ENCODE measurements around the gene SNX20. TPM values are rescaled to one million over a fixed set of nuclear protein-coding genes. Genes with fewer than 3 reads are reported as not detected.

The SNX20 gene
- total RNA-seq, 4 donors from 2014 or later = 0.84 to 1.8 (median 1.0) TPM

GRCh38 chr16:50630394-50631020 lies 50.6 kb downstream of the SNX20 start:
- 100% methylated on average over 1 of the region's 11 CpGs for WGBS, 2 donors (ENCODE audit: low coverage in 1 of 2)
- Histone ChIP-seq H3K9me3 (no peaks in the 10 kb centered on the region), H3K4me3 (no peak overlapping the region), H3K36me3 (peaks cover 0 to 73% of the 10 kb centered on the region in 2 donors), H3K27ac (no peak overlapping the region), H3K4me1 (peaks cover 0 to 25% (median 10%) of the 10 kb centered on the region in 3 donors), H3K27me3 (no peaks in the 10 kb centered on the region)
- no peak for TF ChIP-seq EP300 (IDR thresholded peaks at IDR 0.05)
- no peak for TF ChIP-seq CTCF (IDR thresholded peaks at IDR 0.05)
- TF ChIP-seq POLR2A (IDR thresholded peaks at IDR 0.05) = no peak
- TF ChIP-seq POLR2AphosphoS5 (IDR thresholded peaks at IDR 0.05) = no peak
- no peak for ATAC-seq

DNA sequence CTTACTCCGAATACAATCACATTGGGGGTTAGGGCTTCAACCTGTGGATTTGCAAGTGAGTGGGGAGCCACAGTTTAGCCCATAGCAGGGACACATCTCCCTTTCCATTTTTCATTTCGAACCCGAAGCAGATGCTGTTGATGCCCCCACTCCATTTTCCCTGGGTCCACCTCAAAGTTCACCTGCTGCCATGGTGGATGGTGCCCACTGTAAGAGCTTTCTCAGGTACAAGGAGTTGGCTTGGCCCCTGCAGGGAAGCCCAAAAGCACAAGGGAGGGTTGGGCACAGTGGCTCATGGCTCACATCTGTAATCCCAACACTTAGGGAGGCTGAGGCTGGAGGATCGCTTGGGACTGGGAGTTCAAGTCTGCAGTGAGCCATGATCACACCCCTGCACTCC lies 51.8 kb downstream of the SNX20 start:
- WGBS, 2 donors (ENCODE audit: low coverage in 1 of 2) = 89 to 96% methylated on average over 3 to 4 of the region's 4 CpGs

DNA sequence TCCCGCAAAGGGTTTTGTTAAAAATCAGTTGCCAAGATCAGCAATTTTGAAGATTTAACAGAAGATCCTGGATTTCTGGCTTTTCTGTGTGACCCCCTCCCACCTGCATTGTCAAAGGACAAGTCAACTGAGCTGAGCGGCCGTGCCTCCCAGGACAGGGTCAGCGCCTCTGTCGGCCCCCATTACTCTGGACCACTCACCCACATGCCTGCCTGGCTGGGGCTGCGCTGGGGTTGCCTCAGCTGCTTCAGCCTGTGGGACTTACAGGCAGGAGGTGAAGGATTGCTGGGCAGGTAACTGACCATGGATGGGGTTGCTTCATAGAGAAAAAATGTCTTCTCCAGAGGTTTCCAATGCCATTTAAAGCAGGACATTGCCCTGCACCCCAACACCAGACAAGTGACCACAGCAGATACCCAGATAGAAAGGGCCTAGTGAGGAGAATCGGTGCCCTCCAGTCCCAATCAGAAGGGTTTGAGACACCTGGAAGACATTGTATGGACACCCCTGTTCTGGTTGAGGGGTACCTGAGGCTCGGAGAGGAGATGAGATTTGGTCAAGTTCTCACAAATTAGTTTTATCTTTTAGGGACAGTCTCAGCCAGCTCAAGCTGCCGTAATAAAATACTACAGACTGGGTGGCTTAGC lies 52.8 kb downstream of the SNX20 start:
- no peak for ATAC-seq
- no peaks in the 10 kb centered on the region for H3K27me3 ChIP-seq
- TF ChIP-seq POLR2A (IDR thresholded peaks at IDR 0.05) (no peak), EP300 (IDR thresholded peaks at IDR 0.05) (no peak), CTCF (IDR thresholded peaks at IDR 0.05) (no peak), POLR2AphosphoS5 (IDR thresholded peaks at IDR 0.05) (no peak)
- peak overlapping the region in 3 of 4 donors; percentile 13 to 72 (median 62) for H3K27ac ChIP-seq
- H3K4me3 ChIP-seq = no peak overlapping the region
- H3K9me3 ChIP-seq = no peaks in the 10 kb centered on the region
- WGBS, 2 donors (ENCODE audit: low coverage in 1 of 2) = 100% methylated on average over 3 of the region's 9 CpGs; no CpG with 5 or more reads in 1 of the 2 donors
- peaks cover 0 to 43% (median 12%) of the 10 kb centered on the region in 3 donors for H3K4me1 ChIP-seq
- peaks cover 0 to 63% of the 10 kb centered on the region in 2 donors for H3K36me3 ChIP-seq

More for the DNA sequence above, 51.8 kb downstream of the SNX20 start:
- Histone ChIP-seq H3K9me3 (no peaks in the 10 kb centered on the region), H3K4me3 (no peak overlapping the region), H3K27ac (no peak overlapping the region), H3K4me1 (peaks cover 0 to 36% (median 12%) of the 10 kb centered on the region in 3 donors), H3K36me3 (peaks cover 0 to 68% of the 10 kb centered on the region in 2 donors), H3K27me3 (no peaks in the 10 kb centered on the region)
- no peak for ATAC-seq
- TF ChIP-seq POLR2A (IDR thresholded peaks at IDR 0.05) (no peak), EP300 (IDR thresholded peaks at IDR 0.05) (no peak), POLR2AphosphoS5 (IDR thresholded peaks at IDR 0.05) (no peak), CTCF (IDR thresholded peaks at IDR 0.05) (no peak)

DNA sequence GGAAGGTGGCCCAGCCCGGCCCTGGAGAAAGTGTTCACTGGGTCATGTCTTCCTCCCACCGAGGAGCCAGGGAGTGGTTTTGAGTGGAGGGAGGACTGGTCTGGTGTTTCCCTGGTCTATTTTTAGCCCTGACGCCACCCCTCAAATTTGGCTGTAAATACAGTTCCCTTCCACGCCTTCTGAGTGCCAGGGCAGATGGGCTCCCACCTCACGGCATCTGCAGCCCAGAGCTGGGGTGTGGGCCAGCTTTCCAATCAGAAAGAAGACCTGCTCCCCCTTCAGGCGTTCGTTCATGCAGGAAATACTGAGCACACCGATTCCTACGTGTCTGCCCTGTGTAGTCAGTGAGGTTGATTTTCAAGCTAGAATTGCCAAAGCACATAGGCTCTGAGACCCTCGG lies 53.7 kb downstream of the SNX20 start:
- peak; percentile 70 for TF ChIP-seq POLR2AphosphoS5 (IDR thresholded peaks at IDR 0.05)
- peak in 3 of 4 experiments; percentile 71 to 75 (median 71) for TF ChIP-seq CTCF (IDR thresholded peaks at IDR 0.05)
- no peak for TF ChIP-seq POLR2A (IDR thresholded peaks at IDR 0.05)

More for the DNA sequence above, 53.7 kb downstream of the SNX20 start:
- peaks cover 0 to 43% (median 12%) of the 10 kb centered on the region in 3 donors for H3K4me1 ChIP-seq
- H3K27ac ChIP-seq = peak overlapping the region in 3 of 4 donors; percentile 62 to 72 (median 62)
- H3K4me3 ChIP-seq = no peak overlapping the region
- H3K9me3 ChIP-seq = no peaks in the 10 kb centered on the region
- WGBS, 2 donors (ENCODE audit: low coverage in 1 of 2) = 0% methylated on average over 3 to 7 of the region's 10 CpGs
- peaks cover 0 to 59% of the 10 kb centered on the region in 2 donors for H3K36me3 ChIP-seq
- ATAC-seq = peak; percentile 79
- H3K27me3 ChIP-seq = no peaks in the 10 kb centered on the region

All from gastroesophageal sphincter (tissue), 4 donors.